SK-N-SH treated with all-trans-retinoic acid at 6 μM for 48 hours (cell line): Measurements from ENCODE around the gene IL15RA.

Source experiments
- CSDC2 ChIP-seq: fragments of 250-450 bp; sonication (Bioruptor Pico); IDR thresholded peaks from 2 replicates; pipeline ENCODE4 v1.5.0; 2020; ENCODE audit warnings: mild to moderate bottlenecking, moderate library complexity
- ZNF565 ChIP-seq: fragments of 450-650 bp; formaldehyde crosslinking; conservative IDR thresholded peaks from 2 replicates; pipeline ENCODE4 v1.5.0; 2020; ENCODE audit warnings: low read depth, mild to moderate bottlenecking, moderate library complexity
- ZNF70 ChIP-seq: fragments of 450-650 bp; formaldehyde crosslinking; IDR thresholded peaks from 2 replicates; pipeline ENCODE4 v1.5.0; 2020; ENCODE audit warnings: mild to moderate bottlenecking, moderate library complexity
- ZNF8 ChIP-seq: fragments of 450-650 bp; formaldehyde crosslinking; IDR thresholded peaks from 2 replicates; pipeline ENCODE4 v1.5.0; 2020; ENCODE audit warnings: mild to moderate bottlenecking, moderate library complexity
- TF ChIP-seq, protein P1 (sequence below): fragments of 250-450 bp; sonication (Bioruptor Pico); IDR thresholded peaks from 2 replicates; pipeline ENCODE4 v1.8.0; 2020; ENCODE audit warnings: mild to moderate bottlenecking, moderate library complexity, borderline replicate concordance
- TF ChIP-seq, protein P2 (sequence below): fragments of 250-450 bp; sonication (Bioruptor Pico); IDR thresholded peaks from 2 replicates; pipeline ENCODE4 v1.8.0; 2021; ENCODE audit warnings: low read depth, mild to moderate bottlenecking, moderate library complexity, borderline replicate concordance
- TF ChIP-seq, protein P3 (sequence below): fragments of 250-450 bp; sonication (Bioruptor Pico); IDR thresholded peaks from 2 replicates; pipeline ENCODE4 v1.5.1; 2020; ENCODE audit warnings: low read depth, mild to moderate bottlenecking, moderate library complexity

DNA sequence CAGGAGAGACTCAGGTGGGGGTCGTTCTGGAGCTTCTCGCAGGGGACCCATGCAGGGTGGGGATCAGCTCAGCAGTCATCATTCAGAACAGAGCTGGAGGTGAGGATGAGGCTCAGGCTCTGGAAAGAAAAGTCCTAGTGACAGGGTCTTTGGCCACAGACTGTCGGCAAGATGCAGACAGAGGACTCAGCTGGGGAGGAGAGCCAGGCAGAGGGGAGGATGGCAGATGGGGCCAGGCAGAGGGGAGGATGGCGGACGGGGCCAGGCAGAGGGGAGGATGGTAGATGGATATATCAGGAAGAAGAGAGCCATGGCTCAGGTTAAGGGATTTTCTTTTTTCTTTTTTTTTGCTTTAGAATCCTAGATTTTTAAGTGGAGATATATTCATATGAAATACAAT lies 7.7 kb upstream of the IL15RA start:
- TF ChIP-seq, protein P1, sequence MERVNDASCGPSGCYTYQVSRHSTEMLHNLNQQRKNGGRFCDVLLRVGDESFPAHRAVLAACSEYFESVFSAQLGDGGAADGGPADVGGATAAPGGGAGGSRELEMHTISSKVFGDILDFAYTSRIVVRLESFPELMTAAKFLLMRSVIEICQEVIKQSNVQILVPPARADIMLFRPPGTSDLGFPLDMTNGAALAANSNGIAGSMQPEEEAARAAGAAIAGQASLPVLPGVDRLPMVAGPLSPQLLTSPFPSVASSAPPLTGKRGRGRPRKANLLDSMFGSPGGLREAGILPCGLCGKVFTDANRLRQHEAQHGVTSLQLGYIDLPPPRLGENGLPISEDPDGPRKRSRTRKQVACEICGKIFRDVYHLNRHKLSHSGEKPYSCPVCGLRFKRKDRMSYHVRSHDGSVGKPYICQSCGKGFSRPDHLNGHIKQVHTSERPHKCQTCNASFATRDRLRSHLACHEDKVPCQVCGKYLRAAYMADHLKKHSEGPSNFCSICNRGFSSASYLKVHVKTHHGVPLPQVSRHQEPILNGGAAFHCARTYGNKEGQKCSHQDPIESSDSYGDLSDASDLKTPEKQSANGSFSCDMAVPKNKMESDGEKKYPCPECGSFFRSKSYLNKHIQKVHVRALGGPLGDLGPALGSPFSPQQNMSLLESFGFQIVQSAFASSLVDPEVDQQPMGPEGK: no peak
- TF ChIP-seq ZNF565 (CRISPR knock-in tag): no peak
- TF ChIP-seq CSDC2 (CRISPR knock-in tag): no peak
- no peak for TF ChIP-seq ZNF8 (CRISPR knock-in tag)
- TF ChIP-seq, protein P2, sequence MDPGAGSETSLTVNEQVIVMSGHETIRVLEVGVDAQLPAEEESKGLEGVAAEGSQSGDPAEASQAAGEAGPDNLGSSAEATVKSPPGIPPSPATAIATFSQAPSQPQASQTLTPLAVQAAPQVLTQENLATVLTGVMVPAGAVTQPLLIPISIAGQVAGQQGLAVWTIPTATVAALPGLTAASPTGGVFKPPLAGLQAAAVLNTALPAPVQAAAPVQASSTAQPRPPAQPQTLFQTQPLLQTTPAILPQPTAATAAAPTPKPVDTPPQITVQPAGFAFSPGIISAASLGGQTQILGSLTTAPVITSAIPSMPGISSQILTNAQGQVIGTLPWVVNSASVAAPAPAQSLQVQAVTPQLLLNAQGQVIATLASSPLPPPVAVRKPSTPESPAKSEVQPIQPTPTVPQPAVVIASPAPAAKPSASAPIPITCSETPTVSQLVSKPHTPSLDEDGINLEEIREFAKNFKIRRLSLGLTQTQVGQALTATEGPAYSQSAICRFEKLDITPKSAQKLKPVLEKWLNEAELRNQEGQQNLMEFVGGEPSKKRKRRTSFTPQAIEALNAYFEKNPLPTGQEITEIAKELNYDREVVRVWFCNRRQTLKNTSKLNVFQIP (CRISPR knock-in tag): no peak
- TF ChIP-seq, protein P3, sequence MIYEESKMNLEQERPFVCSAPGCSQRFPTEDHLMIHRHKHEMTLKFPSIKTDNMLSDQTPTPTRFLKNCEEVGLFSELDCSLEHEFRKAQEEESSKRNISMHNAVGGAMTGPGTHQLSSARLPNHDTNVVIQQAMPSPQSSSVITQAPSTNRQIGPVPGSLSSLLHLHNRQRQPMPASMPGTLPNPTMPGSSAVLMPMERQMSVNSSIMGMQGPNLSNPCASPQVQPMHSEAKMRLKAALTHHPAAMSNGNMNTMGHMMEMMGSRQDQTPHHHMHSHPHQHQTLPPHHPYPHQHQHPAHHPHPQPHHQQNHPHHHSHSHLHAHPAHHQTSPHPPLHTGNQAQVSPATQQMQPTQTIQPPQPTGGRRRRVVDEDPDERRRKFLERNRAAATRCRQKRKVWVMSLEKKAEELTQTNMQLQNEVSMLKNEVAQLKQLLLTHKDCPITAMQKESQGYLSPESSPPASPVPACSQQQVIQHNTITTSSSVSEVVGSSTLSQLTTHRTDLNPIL: no peak
- no peak for TF ChIP-seq ZNF70
